ENCODE measurements around the gene GALNT15. TPM values are rescaled to one million over a fixed set of nuclear protein-coding genes. Genes with fewer than 3 reads are reported as not detected.

Gene GALNT15
- polyA plus RNA-seq, 1 donor (not counting 4 experiments of a cell fraction or from before 2014, with no cell fraction given) = not detected

DNA sequence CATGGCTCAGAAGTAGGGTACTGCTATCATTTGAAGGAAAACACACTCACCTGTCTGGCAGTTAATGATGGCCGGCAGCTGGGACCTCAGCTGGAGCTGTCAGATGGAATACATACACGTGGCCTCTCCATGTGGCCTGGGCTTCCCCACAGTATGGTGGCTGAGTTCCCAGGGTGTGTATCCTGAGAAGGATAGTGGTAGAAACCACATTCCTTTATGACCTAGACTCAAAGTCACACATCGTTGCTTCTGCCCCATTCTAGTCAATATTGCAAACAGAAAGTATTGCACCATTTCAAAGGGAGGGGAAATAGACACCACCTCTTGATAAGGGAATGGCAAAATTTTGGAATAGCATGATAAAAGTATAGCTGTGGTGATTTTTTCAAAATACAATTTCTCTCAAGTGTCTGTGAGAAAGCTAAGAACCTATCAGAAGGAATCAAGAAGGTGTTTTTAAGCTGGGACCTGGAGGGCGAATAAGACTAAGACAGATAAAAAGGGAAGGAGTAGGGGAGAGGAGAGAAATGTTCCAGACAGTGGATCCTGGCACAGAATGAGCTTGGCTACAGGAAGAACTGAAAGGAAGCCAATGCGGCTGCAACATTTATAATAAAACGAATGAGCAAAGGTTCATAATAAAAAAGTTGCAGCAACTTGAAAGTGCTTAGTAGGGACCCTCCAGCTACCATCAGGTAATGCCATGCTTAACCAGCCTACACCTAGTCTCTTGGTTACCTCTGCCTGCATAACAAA lies 40.1 kb upstream of the GALNT15 start:
- Histone ChIP-seq H3K27ac (ENCODE audit: control insufficient read depth, insufficient read depth, low read length) (no peak overlapping the region), H2AFZ (ENCODE audit: control insufficient read depth, low read length) (no peak overlapping the region), H3K9me1 (ENCODE audit: control insufficient read depth, extremely low read depth, insufficient read depth, low read length) (no peaks in the 10 kb centered on the region), H3K4me1 (ENCODE audit: control insufficient read depth, extremely low read depth, insufficient read depth, low read length) (peaks cover 4% of the 10 kb centered on the region), H3K79me2 (ENCODE audit: control insufficient read depth, insufficient read depth, low read length) (no peaks in the 10 kb centered on the region), H3K4me2 (ENCODE audit: control insufficient read depth, extremely low read depth, insufficient read depth, low read depth, low read length) (no peak overlapping the region), H4K20me1 (ENCODE audit: control insufficient read depth, extremely low read depth, insufficient read depth, low read length) (no peaks in the 10 kb centered on the region), H3K9ac (ENCODE audit: control insufficient read depth, extremely low read depth, insufficient read depth, low read length) (no peak overlapping the region), H3K27me3 (ENCODE audit: control insufficient read depth, extremely low read depth, insufficient read depth, low read length) (no peaks in the 10 kb centered on the region), H3K4me3 (ENCODE audit: control insufficient read depth in 2 of 3, extremely low read depth in 1 of 3, insufficient read depth in 2 of 3, low read depth in 1 of 3, low read length in 3 of 3) (no peak overlapping the region), H3K36me3 (ENCODE audit: control insufficient read depth in 2 of 2, extremely low read depth in 1 of 2, insufficient read depth in 2 of 2, low read length in 2 of 2) (no peaks in the 10 kb centered on the region), H3K9me3 (ENCODE audit: control insufficient read depth, low read depth, low read length) (peaks cover 3% of the 10 kb centered on the region)
- FAIRE-seq (no peak), DNase-seq (ENCODE audit: low read depth, low spot score) (no peak)
- TF ChIP-seq, protein P1, sequence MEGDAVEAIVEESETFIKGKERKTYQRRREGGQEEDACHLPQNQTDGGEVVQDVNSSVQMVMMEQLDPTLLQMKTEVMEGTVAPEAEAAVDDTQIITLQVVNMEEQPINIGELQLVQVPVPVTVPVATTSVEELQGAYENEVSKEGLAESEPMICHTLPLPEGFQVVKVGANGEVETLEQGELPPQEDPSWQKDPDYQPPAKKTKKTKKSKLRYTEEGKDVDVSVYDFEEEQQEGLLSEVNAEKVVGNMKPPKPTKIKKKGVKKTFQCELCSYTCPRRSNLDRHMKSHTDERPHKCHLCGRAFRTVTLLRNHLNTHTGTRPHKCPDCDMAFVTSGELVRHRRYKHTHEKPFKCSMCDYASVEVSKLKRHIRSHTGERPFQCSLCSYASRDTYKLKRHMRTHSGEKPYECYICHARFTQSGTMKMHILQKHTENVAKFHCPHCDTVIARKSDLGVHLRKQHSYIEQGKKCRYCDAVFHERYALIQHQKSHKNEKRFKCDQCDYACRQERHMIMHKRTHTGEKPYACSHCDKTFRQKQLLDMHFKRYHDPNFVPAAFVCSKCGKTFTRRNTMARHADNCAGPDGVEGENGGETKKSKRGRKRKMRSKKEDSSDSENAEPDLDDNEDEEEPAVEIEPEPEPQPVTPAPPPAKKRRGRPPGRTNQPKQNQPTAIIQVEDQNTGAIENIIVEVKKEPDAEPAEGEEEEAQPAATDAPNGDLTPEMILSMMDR (optimal IDR thresholded peaks at IDR 0.05 in 1 of 3, IDR thresholded peaks at IDR 0.05 in 1 of 3, conservative IDR thresholded peaks at IDR 0.05 in 1 of 3; ENCODE audit: extremely low read depth in 1 of 3, insufficient read depth in 2 of 3, low read length in 3 of 3) = no peak
- TF ChIP-seq EZH2 (IDR thresholded peaks at IDR 0.05; ENCODE audit: low read length) = no peak
- dilution Hi-C loops (cut with MboI; ENCODE audit: extremely low pct_ligation_motif_present, low sequenced_read_pairs) = no loop called here

DNA sequence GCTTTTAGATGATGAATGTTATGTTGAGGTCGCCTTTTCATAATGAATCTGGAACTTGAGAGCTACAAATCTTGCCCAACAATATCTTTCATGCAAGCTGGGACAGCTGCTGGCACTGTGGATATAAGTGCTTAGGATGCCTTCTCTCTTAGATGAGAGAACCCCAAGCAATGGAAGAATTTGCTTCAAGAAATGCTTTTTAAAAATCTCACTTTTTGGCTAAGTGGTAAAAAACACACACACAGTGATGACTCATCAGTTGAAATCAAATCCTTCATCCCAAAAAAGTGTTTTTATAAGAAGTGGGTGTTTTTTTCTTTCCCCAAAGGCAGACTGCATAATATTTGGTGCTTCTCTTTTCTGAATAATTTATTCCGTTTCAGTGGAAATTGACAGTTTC lies 38.4 kb upstream of the GALNT15 start:
- no peaks in the 10 kb centered on the region for H3K36me3 ChIP-seq (ENCODE audit: control insufficient read depth in 2 of 2, extremely low read depth in 1 of 2, insufficient read depth in 2 of 2, low read length in 2 of 2)
- FAIRE-seq (no peak), DNase-seq (ENCODE audit: low read depth, low spot score) (no peak)
- peaks cover 3% of the 10 kb centered on the region for H3K9me3 ChIP-seq (ENCODE audit: control insufficient read depth, low read depth, low read length)
- no peak overlapping the region for H3K9ac ChIP-seq (ENCODE audit: control insufficient read depth, extremely low read depth, insufficient read depth, low read length)
- H3K27ac ChIP-seq (ENCODE audit: control insufficient read depth, insufficient read depth, low read length) = no peak overlapping the region
- H2AFZ ChIP-seq (ENCODE audit: control insufficient read depth, low read length) = no peak overlapping the region
- no peaks in the 10 kb centered on the region for H3K79me2 ChIP-seq (ENCODE audit: control insufficient read depth, insufficient read depth, low read length)
- no peak overlapping the region for H3K4me3 ChIP-seq (ENCODE audit: control insufficient read depth in 2 of 3, extremely low read depth in 1 of 3, insufficient read depth in 2 of 3, low read depth in 1 of 3, low read length in 3 of 3)
- no peaks in the 10 kb centered on the region for H4K20me1 ChIP-seq (ENCODE audit: control insufficient read depth, extremely low read depth, insufficient read depth, low read length)
- no peak overlapping the region for H3K4me2 ChIP-seq (ENCODE audit: control insufficient read depth, extremely low read depth, insufficient read depth, low read depth, low read length)
- no peaks in the 10 kb centered on the region for H3K9me1 ChIP-seq (ENCODE audit: control insufficient read depth, extremely low read depth, insufficient read depth, low read length)
- TF ChIP-seq EZH2 (IDR thresholded peaks at IDR 0.05; ENCODE audit: low read length) = no peak
- TF ChIP-seq, protein P1 (optimal IDR thresholded peaks at IDR 0.05 in 1 of 3, IDR thresholded peaks at IDR 0.05 in 1 of 3, conservative IDR thresholded peaks at IDR 0.05 in 1 of 3; ENCODE audit: extremely low read depth in 1 of 3, insufficient read depth in 2 of 3, low read length in 3 of 3) = no peak
- no peaks in the 10 kb centered on the region for H3K27me3 ChIP-seq (ENCODE audit: control insufficient read depth, extremely low read depth, insufficient read depth, low read length)
- H3K4me1 ChIP-seq (ENCODE audit: control insufficient read depth, extremely low read depth, insufficient read depth, low read length) = peaks cover 15% of the 10 kb centered on the region
- dilution Hi-C loops (cut with MboI; ENCODE audit: extremely low pct_ligation_motif_present, low sequenced_read_pairs) = no loop called here

Measured in keratinocyte (primary cell).